ENCODE data around the gene LEKR1. TPM values are rescaled to one million over a fixed set of nuclear protein-coding genes. Genes with fewer than 3 reads are reported as not detected.

Gene LEKR1
- total and polyA plus RNA-seq, 2 of the 13 experiments (the other 11 are each of a cell fraction or from before 2014, with no cell fraction given) = 0.49 to 1.5 TPM

DNA sequence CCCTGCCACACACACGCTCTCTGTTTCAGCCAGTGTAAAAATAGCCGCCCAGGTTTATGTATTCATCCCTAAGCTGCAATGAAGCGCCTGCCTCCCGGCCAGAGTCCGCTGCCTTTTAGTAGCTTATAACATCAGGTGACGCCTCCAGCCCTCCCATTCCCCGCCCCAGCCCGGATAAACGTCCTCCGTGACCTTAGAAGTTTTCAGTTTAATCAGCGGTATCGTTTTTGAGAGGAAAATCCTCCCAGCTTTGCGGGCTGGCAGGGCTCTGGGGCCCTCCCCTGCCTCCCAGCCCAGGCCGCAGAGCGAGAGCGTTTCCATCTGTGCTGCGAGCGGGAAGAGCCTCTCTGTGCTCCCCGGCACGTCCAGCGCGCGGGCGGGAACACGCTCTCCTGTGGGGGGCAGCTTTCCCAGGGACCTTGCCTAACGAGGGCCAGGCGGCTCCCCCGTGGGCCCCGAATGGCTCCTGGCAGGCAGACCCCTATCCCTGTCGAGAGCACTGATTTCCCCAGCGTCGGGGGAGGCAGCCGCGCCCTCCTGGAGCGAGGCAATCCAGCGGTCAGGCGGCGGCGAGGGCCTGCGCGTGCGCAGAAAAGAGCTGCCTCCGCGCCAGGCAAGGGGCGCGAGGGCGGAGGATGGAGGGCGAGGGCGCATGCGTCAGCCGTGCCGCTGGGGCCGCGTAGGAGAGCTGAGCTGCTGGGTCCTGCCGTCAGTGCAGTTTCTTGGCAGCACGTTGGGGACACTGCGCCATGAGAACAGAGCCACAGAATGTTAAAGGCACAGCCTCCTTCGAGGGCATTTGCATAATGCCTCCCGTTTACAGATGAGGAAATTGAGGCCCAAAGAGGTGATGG is 262.7 kb downstream of the LEKR1 start (continued):
- TF ChIP-seq, protein P1, sequence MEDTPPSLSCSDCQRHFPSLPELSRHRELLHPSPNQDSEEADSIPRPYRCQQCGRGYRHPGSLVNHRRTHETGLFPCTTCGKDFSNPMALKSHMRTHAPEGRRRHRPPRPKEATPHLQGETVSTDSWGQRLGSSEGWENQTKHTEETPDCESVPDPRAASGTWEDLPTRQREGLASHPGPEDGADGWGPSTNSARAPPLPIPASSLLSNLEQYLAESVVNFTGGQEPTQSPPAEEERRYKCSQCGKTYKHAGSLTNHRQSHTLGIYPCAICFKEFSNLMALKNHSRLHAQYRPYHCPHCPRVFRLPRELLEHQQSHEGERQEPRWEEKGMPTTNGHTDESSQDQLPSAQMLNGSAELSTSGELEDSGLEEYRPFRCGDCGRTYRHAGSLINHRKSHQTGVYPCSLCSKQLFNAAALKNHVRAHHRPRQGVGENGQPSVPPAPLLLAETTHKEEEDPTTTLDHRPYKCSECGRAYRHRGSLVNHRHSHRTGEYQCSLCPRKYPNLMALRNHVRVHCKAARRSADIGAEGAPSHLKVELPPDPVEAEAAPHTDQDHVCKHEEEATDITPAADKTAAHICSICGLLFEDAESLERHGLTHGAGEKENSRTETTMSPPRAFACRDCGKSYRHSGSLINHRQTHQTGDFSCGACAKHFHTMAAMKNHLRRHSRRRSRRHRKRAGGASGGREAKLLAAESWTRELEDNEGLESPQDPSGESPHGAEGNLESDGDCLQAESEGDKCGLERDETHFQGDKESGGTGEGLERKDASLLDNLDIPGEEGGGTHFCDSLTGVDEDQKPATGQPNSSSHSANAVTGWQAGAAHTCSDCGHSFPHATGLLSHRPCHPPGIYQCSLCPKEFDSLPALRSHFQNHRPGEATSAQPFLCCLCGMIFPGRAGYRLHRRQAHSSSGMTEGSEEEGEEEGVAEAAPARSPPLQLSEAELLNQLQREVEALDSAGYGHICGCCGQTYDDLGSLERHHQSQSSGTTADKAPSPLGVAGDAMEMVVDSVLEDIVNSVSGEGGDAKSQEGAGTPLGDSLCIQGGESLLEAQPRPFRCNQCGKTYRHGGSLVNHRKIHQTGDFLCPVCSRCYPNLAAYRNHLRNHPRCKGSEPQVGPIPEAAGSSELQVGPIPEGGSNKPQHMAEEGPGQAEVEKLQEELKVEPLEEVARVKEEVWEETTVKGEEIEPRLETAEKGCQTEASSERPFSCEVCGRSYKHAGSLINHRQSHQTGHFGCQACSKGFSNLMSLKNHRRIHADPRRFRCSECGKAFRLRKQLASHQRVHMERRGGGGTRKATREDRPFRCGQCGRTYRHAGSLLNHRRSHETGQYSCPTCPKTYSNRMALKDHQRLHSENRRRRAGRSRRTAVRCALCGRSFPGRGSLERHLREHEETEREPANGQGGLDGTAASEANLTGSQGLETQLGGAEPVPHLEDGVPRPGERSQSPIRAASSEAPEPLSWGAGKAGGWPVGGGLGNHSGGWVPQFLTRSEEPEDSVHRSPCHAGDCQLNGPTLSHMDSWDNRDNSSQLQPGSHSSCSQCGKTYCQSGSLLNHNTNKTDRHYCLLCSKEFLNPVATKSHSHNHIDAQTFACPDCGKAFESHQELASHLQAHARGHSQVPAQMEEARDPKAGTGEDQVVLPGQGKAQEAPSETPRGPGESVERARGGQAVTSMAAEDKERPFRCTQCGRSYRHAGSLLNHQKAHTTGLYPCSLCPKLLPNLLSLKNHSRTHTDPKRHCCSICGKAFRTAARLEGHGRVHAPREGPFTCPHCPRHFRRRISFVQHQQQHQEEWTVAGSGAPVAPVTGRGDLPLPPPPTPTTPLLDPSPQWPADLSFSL (CRISPR knock-in tag; IDR thresholded peaks at IDR 0.05) = no peak
- TF ChIP-seq ZSCAN21 (CRISPR knock-in tag; IDR thresholded peaks at IDR 0.05; ENCODE audit: borderline replicate concordance) = peak; percentile 90; the same call in 1 of the 2 replicates
- peak; percentile 57; the same call in 1 of the 2 replicates for TF ChIP-seq ZNF331 (CRISPR knock-in tag; IDR thresholded peaks at IDR 0.05)
- TF ChIP-seq SP140L (CRISPR knock-in tag; IDR thresholded peaks at IDR 0.05; ENCODE audit: borderline replicate concordance) = no peak
- TF ChIP-seq ZNF550 (CRISPR knock-in tag; IDR thresholded peaks at IDR 0.05; ENCODE audit: borderline replicate concordance) = no peak; the same call in 1 of the 2 replicates
- no peak; the same call in 1 of the 2 replicates for TF ChIP-seq DPF2 (CRISPR knock-in tag; IDR thresholded peaks at IDR 0.05; ENCODE audit: borderline replicate concordance, low read depth)
- TF ChIP-seq GABPB1 (CRISPR knock-in tag; IDR thresholded peaks at IDR 0.05) = peak; percentile 78; the same call in 1 of the 2 replicates
- peak; percentile 92 for TF ChIP-seq HIVEP1 (CRISPR knock-in tag; IDR thresholded peaks at IDR 0.05)
- peak; percentile 67 for TF ChIP-seq SRY (CRISPR knock-in tag; IDR thresholded peaks at IDR 0.05)
- TF ChIP-seq ZNF749 (CRISPR knock-in tag; IDR thresholded peaks at IDR 0.05; ENCODE audit: borderline replicate concordance) = peak; percentile 79; the same call in 1 of the 2 replicates
- TF ChIP-seq, protein P2, sequence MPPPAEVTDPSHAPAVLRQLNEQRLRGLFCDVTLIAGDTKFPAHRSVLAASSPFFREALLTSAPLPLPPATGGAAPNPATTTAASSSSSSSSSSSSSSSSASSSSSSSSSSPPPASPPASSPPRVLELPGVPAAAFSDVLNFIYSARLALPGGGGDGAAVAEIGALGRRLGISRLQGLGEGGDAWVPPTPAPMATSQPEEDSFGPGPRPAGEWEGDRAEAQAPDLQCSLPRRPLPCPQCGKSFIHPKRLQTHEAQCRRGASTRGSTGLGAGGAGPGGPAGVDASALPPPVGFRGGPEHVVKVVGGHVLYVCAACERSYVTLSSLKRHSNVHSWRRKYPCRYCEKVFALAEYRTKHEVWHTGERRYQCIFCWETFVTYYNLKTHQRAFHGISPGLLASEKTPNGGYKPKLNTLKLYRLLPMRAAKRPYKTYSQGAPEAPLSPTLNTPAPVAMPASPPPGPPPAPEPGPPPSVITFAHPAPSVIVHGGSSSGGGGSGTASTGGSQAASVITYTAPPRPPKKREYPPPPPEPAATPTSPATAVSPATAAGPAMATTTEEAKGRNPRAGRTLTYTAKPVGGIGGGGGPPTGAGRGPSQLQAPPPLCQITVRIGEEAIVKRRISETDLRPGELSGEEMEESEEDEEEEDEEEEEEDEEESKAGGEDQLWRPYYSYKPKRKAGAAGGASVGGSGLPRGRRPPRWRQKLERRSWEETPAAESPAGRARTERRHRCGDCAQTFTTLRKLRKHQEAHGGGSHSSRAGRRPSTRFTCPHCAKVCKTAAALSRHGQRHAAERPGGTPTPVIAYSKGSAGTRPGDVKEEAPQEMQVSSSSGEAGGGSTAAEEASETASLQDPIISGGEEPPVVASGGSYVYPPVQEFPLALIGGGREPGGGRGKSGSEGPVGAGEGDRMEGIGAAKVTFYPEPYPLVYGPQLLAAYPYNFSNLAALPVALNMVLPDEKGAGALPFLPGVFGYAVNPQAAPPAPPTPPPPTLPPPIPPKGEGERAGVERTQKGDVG (CRISPR knock-in tag; IDR thresholded peaks at IDR 0.05; ENCODE audit: borderline replicate concordance) = peak; percentile 81; the same call in 1 of the 2 replicates
- TF ChIP-seq GLI4 (CRISPR knock-in tag; IDR thresholded peaks at IDR 0.05; ENCODE audit: borderline replicate concordance) = peak; percentile 85; the same call in 1 of the 2 replicates
- TF ChIP-seq, protein P3, sequence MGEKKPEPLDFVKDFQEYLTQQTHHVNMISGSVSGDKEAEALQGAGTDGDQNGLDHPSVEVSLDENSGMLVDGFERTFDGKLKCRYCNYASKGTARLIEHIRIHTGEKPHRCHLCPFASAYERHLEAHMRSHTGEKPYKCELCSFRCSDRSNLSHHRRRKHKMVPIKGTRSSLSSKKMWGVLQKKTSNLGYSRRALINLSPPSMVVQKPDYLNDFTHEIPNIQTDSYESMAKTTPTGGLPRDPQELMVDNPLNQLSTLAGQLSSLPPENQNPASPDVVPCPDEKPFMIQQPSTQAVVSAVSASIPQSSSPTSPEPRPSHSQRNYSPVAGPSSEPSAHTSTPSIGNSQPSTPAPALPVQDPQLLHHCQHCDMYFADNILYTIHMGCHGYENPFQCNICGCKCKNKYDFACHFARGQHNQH (CRISPR knock-in tag; IDR thresholded peaks at IDR 0.05) = peak; percentile 73
- TF ChIP-seq, protein P4, sequence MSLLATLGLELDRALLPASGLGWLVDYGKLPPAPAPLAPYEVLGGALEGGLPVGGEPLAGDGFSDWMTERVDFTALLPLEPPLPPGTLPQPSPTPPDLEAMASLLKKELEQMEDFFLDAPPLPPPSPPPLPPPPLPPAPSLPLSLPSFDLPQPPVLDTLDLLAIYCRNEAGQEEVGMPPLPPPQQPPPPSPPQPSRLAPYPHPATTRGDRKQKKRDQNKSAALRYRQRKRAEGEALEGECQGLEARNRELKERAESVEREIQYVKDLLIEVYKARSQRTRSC (CRISPR knock-in tag; IDR thresholded peaks at IDR 0.05; ENCODE audit: low read depth) = 0 out of 2 replicates have a peak, but pooled peaks have one; percentile 49
- TF ChIP-seq ZNF232 (CRISPR knock-in tag; IDR thresholded peaks at IDR 0.05; ENCODE audit: borderline replicate concordance) = peak; percentile 59; the same call in 1 of the 2 replicates
